CMK (cell line): ENCODE data around the gene CDY1.
"Not testable (repeated sequence)": the region's sequence is repeated elsewhere in the genome, so short reads cannot be mapped to it uniquely, and the experiment has no call there.

Source experiments
- DNase-seq: peaks from one replicate; pipeline ENCODE4 v3.0.0-alpha.2; 2010; ENCODE audit warnings: low read depth

CDY1 gene

DNA sequence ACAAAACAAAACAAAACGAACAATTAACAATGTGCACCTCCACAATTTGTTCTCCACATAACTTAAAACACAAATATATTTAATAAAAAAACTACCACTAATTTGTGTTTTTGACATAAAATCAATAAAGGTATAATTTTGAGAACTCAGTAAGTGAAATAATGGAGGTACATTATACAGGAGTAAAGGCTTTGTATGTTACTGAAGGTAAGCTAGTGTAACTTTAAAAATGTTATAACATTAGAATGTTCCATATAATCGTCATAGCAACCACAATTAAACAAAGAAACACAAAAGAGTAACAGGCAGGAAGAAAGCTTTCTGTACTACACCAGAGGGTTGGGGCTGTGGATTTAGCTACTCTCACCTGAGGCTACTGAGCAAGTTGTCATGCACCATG, at the start of gene CDY1:
Gene CDY1, plus strand, starts transcription at position 301 of the 400 bp plus-strand sequence. CDS start 326 bp downstream, outside the sequence.
- DNase-seq = not testable (repeated sequence)

DNA sequence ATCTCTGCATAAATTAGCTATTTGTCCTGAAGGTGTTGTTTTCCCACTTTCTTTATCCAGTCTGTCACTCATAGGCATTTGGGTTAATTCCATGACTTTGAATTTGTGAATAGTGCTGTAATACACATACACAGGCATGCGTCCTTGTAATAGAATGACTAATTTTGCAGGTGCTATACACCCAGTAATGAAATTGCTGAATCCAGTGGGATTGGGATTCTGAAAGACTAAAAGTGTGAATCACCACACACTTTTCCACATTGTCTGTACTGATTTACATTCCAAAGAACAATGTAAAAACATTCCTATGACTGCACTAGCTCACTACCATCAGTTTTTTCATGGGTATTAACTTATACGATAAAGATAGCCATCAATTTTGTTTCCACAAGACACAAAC, 28.6 kb upstream of the CDY1 start:
- not testable (repeated sequence) for DNase-seq

GRCh38 chrY:25620209-25620608, 1.7 kb upstream of the CDY1 start:
- DNase-seq = not testable (repeated sequence)

GRCh38 chrY:25626524-25626923, 4.6 kb downstream of the CDY1 start:
- DNase-seq = not testable (repeated sequence)

DNA sequence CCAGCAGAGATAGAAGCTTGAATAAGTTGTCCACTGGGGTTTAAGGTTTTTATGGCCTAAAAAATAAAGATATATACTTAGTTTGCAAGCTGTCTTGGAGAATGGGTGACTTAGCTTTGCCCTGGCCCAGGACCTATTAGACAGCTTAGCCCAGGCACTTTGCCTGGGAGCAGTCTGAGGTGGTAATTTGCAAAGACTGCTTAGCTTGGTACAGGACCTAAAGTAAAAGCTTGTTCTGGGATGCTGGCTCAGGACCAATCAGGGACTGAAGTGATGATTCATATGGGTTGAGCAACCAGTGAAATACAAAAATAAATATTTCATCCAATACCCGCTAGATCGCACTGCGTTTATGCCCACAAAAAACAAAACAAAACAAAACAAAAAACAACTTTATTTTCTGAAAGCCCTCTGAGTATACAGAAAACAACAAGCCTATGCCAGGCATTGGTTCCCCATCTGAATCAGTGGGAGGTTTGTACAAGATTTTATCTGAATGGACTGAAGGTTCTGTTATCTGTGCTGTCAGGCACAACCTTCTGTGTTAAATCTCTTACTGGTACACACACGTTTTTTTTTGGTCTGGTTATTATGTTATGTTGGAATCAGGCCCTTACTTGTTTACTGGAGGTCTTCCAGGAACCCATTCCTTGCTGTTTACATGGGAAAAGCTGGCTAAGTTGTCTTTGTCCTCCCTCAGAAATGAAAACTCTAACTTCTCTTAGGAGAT, 8.6 kb downstream of the CDY1 start:
- DNase-seq = not testable (repeated sequence)

DNA sequence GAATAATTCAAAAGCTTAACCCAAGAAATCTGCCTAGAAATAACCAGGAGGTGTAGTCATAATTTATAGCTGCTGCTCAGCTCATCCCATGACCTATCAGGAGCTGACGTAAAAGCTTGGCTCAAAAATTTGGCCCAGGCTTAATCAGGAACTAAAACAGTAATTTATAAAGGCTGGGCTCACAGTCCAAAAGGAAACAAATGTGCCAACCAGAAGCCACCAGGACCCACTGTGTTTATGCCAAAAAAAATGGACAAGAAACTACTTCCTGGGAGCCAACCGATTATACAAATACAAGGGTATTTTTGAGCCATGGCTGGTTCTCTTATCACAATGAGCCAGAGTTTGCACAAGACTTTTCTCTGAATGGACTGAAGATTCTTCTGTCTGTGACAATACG, 17.9 kb downstream of the CDY1 start:
- not testable (repeated sequence) for DNase-seq

DNA sequence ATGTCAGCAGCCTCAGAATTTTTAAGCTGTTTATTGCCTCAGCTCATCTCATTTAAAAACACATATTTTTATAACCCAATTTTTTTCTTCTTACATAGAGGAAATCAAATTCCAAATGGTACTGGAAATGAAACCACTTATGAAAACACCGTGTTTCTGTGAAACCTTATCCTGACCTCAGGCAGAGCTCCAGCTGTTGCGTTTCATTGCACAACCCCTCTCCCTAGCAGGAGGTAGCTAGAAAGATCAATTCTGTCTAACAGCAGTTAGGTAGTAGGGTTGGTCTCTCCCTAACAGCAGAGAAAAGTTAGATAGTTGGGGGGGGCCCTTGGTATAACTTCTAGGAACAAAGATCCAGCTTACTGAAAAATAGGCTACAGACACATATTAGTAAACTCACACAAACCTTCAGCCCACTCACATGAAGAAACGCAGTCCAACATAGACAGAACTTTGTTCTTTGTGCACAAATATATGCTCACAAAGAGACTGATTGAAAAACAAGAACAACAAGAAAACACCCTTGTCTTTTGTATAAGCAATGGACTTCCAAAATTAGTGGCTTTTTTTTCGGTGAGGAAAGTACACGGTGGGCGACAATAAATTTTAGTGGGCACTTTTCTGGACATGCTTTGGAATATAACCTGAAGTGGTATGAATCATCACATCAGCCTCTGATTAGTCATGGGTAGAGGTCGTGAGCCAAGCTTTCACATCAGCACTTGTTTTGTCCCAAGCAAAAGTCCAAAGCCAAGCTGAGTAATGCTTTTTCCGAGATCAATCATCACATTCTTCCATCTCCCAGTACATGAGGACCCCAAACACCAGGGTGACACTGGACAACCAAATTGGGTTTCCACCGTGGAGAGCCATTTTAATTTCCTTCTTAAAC, 21.4 kb downstream of the CDY1 start:
- DNase-seq = not testable (repeated sequence)
